HEK293 (cell line): ENCODE measurements around the gene MAU2.

Experiments
- CTCF ChIA-PET: fragments of 350-600 bp; formaldehyde crosslinking; extraction: SDS; loops from one replicate; lab custom pipeline; 2021; ENCODE audit warnings: antibody characterized with exemption; lab: Yijun Ruan, JAX
- POLR2A ChIA-PET: fragments of 300-600 bp; formaldehyde crosslinking; extraction: SDS; loops from one replicate; lab custom pipeline; 2020; ENCODE audit warnings: antibody characterized with exemption, inconsistent platforms; lab: Yijun Ruan, JAX
- H3K27ac ChIP-seq: fragments of 200-500 bp; sonication (Bioruptor generic); 2 replicates; pipeline ENCODE4 v1.5.1; 2014; ENCODE audit warnings: low read depth, low read length, control low read depth, inconsistent platforms; ENCODE audit errors: extremely low read depth
- H3K36me3 ChIP-seq, 2 experiments: fragments of 200-500 bp in 1 of 2; sonication (Bioruptor generic) in 1 of 2; 1 replicate in 1 of 2; 2 replicates in 1 of 2; pipeline ENCODE4 v1.5.1; 2014 to 2017; ENCODE audit warnings: inconsistent platforms in 2 of 2, low read length in 2 of 2; ENCODE audit not compliant: control insufficient read depth in 2 of 2, insufficient read depth in 1 of 2
- H3K4me1 ChIP-seq: fragments of 200-500 bp; sonication (Bioruptor generic); 2 replicates; pipeline ENCODE4 v1.5.1; 2014; ENCODE audit warnings: mild to moderate bottlenecking, low read length, inconsistent platforms; ENCODE audit not compliant: control insufficient read depth, insufficient read depth
- H3K4me3 ChIP-seq: 2 replicates; pipeline ENCODE4 v1.5.1; 2011; ENCODE audit warnings: low read depth, mild to moderate bottlenecking, control low read depth, low read length, moderate library complexity
- H3K9me3 ChIP-seq: fragments of 200-500 bp; sonication (Bioruptor generic); 2 replicates; pipeline ENCODE4 v1.5.1; 2014; ENCODE audit warnings: low read depth, low read length, inconsistent platforms; ENCODE audit not compliant: control insufficient read depth, insufficient read depth
- HOXC10 ChIP-seq: sonication (generic); formaldehyde crosslinking; IDR thresholded peaks from 2 replicates; pipeline ENCODE4 v1.8.1; 2023; ENCODE audit warnings: mild to moderate bottlenecking, missing genetic modification reagents
- KLF8 ChIP-seq: fragments of 450-650 bp; formaldehyde crosslinking; IDR thresholded peaks from 2 replicates; pipeline ENCODE4 v1.5.1; 2016; ENCODE audit warnings: missing biosample characterization, missing genetic modification characterization
- KLF9 ChIP-seq: fragments of 450-650 bp; formaldehyde crosslinking; IDR thresholded peaks from 2 replicates; pipeline ENCODE4 v1.5.1; 2016; ENCODE audit warnings: missing biosample characterization, missing genetic modification characterization, low read depth
- MYNN ChIP-seq: fragments of 450-650 bp; formaldehyde crosslinking; IDR thresholded peaks from 2 replicates; pipeline ENCODE4 v1.5.1; 2016; ENCODE audit warnings: missing biosample characterization, missing genetic modification characterization, borderline replicate concordance
- MZF1 ChIP-seq: fragments of 450-650 bp; formaldehyde crosslinking; IDR thresholded peaks from 2 replicates; pipeline ENCODE4 v1.5.1; 2017; ENCODE audit warnings: missing biosample characterization, missing genetic modification characterization, borderline replicate concordance
- OSR2 ChIP-seq: fragments of 450-650 bp; formaldehyde crosslinking; IDR thresholded peaks from 2 replicates; pipeline ENCODE4 v1.5.1; 2016; ENCODE audit warnings: missing biosample characterization, missing genetic modification characterization
- RBAK ChIP-seq: fragments of 450-650 bp; formaldehyde crosslinking; IDR thresholded peaks from 2 replicates; pipeline ENCODE4 v1.5.1; 2016; ENCODE audit warnings: missing biosample characterization, missing genetic modification characterization
- SCRT1 ChIP-seq: fragments of 450-650 bp; formaldehyde crosslinking; IDR thresholded peaks from 2 replicates; pipeline ENCODE4 v1.5.1; 2016; ENCODE audit warnings: missing biosample characterization, missing genetic modification characterization, borderline replicate concordance
- YY1 ChIP-seq: fragments of 450-650 bp; formaldehyde crosslinking; IDR thresholded peaks from 2 replicates; pipeline ENCODE4 v1.5.1; 2018; ENCODE audit warnings: missing biosample characterization, missing genetic modification characterization
- ZBTB20 ChIP-seq: fragments of 450-650 bp; formaldehyde crosslinking; IDR thresholded peaks from 2 replicates; pipeline ENCODE4 v1.5.1; 2016; ENCODE audit warnings: missing biosample characterization, missing genetic modification characterization
- ZFP37 ChIP-seq: fragments of 450-650 bp; formaldehyde crosslinking; IDR thresholded peaks from 2 replicates; pipeline ENCODE4 v1.5.1; 2016; ENCODE audit warnings: missing biosample characterization, missing genetic modification characterization
- ZNF174 ChIP-seq: fragments of 450-650 bp; formaldehyde crosslinking; IDR thresholded peaks from 2 replicates; pipeline ENCODE4 v1.5.0; 2017; ENCODE audit warnings: missing biosample characterization, mild to moderate bottlenecking, missing genetic modification characterization
- ZNF175 ChIP-seq: fragments of 450-650 bp; formaldehyde crosslinking; IDR thresholded peaks from 2 replicates; pipeline ENCODE4 v1.5.1; 2016; ENCODE audit warnings: missing biosample characterization, missing genetic modification characterization
- ZNF211 ChIP-seq: fragments of 450-650 bp; formaldehyde crosslinking; IDR thresholded peaks from 2 replicates; pipeline ENCODE4 v1.5.1; 2016; ENCODE audit warnings: low read depth, missing biosample characterization, missing genetic modification characterization
- ZNF221 ChIP-seq: fragments of 450-650 bp; formaldehyde crosslinking; IDR thresholded peaks from 2 replicates; pipeline ENCODE4 v1.5.1; 2017; ENCODE audit warnings: missing biosample characterization, missing genetic modification characterization, borderline replicate concordance
- ZNF223 ChIP-seq: fragments of 450-650 bp; formaldehyde crosslinking; IDR thresholded peaks from 2 replicates; pipeline ENCODE4 v1.5.1; 2016; ENCODE audit warnings: missing biosample characterization, missing genetic modification characterization
- ZNF239 ChIP-seq: fragments of 450-650 bp; formaldehyde crosslinking; IDR thresholded peaks from 2 replicates; pipeline ENCODE4 v1.5.1; 2016; ENCODE audit warnings: missing biosample characterization, missing genetic modification characterization
- ZNF48 ChIP-seq: fragments of 450-650 bp; formaldehyde crosslinking; IDR thresholded peaks from 2 replicates; pipeline ENCODE4 v1.5.1; 2016; ENCODE audit warnings: missing biosample characterization, missing genetic modification characterization
- ZNF548 ChIP-seq: fragments of 450-650 bp; formaldehyde crosslinking; IDR thresholded peaks from 2 replicates; pipeline ENCODE4 v1.5.1; 2016; ENCODE audit warnings: missing biosample characterization, missing genetic modification characterization
- ZNF624 ChIP-seq: fragments of 450-650 bp; formaldehyde crosslinking; IDR thresholded peaks from 2 replicates; pipeline ENCODE4 v1.5.1; 2017; ENCODE audit warnings: missing biosample characterization, missing genetic modification characterization
- ZNF707 ChIP-seq: fragments of 450-650 bp; formaldehyde crosslinking; IDR thresholded peaks from 2 replicates; pipeline ENCODE4 v1.5.1; 2016; ENCODE audit warnings: missing biosample characterization, missing genetic modification characterization
- ZNF747 ChIP-seq: fragments of 450-650 bp; formaldehyde crosslinking; IDR thresholded peaks from 2 replicates; pipeline ENCODE4 v1.5.1; 2016; ENCODE audit warnings: missing biosample characterization, missing genetic modification characterization
- ZNF768 ChIP-seq: fragments of 450-650 bp; formaldehyde crosslinking; IDR thresholded peaks from 2 replicates; pipeline ENCODE4 v1.5.1; 2018; ENCODE audit warnings: missing biosample characterization, mild to moderate bottlenecking, missing genetic modification characterization
- ZSCAN16 ChIP-seq: fragments of 450-650 bp; formaldehyde crosslinking; IDR thresholded peaks from 2 replicates; pipeline ENCODE4 v1.5.1; 2016; ENCODE audit warnings: missing biosample characterization, missing genetic modification characterization
- TF ChIP-seq, protein P1 (sequence below): fragments of 450-650 bp; formaldehyde crosslinking; IDR thresholded peaks from 2 replicates; pipeline ENCODE4 v1.5.1; 2016; ENCODE audit warnings: missing biosample characterization, missing genetic modification characterization

MAU2 gene

DNA sequence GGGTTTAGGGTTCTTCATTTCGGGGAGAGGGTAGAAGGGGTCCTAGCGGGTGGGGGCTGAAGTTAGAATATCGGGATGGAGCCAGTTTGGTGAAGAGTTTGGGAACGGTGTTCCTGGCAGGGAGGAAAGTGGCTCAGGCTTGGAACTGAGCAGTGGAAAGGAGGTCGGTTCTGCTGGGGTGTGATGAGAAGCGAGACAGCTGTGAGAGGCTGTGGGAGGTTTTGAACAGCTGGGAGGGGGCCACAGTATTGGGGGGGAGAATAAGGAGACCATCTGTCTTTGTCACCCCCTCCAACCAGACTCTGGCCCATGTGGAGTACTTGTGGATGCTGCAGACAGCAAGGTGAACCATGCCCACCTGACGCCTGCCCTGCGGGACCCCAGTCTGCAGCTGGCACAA, 46.5 kb upstream of the MAU2 start:
- H3K27ac ChIP-seq = no peak overlapping the region
- no peak overlapping the region for H3K4me3 ChIP-seq
- peaks cover 0 to 41% of the 10 kb centered on the region in 2 experiments; a peak in 2 of 3 replicates for H3K36me3 ChIP-seq
- H3K9me3 ChIP-seq = no peaks in the 10 kb centered on the region
- TF ChIP-seq ZNF768 (tag by site-specific recombination) = no peak
- no peak for TF ChIP-seq KLF8 (tag by site-specific recombination)
- no peak for TF ChIP-seq ZNF48
- no peak for TF ChIP-seq ZNF175
- TF ChIP-seq ZBTB20 (tag by site-specific recombination) = no peak
- POLR2A ChIA-PET = no interaction called here
- H3K4me1 ChIP-seq = no peaks in the 10 kb centered on the region
- CTCF ChIA-PET = interaction anchor here (0.6 to 0.7 kb wide), 2 partner anchors 12 to 15 kb away, joined by 4 read pairs; no protein-coding TSS in a partner anchor

DNA sequence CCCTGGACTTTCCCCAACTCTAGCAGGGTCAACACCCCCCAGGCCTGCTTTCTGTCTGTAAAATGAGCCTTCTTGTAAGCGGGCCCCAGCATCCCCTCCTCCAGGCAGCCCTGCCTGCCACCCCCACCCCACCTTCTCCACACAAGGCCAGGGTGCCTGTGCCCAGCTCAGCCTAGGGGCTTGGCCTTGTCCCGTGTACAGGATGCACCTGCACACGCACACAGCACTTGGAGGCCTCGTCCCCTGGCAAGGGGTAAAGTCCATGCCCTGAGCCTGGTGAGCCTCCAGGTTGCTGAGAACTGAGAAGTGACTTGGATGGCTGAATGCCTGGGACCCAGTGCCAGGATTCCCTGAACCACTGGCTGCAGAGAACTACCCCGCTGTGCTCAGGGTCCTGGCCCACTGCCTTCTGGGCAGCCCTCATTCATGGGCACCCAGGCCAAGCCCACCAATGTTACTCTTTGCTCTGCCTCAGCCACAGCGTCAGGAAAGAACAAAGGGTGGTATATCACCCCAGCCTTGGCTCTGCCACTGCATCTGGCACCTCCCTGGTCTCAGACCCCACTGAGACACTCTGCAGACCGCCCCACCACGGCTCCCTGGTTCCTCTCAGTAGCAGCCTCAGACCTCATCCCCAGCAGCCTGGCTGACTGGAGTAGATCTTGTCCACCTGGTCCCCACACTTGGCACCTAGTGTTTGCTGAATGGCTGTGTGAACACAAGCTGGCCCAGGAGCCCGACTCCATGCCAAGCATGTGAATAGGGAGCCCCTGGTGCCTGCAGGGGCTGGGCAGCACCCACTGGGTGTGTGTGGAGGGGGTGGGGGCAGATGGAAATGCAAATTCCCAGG, 45.7 kb upstream of the MAU2 start:
- no peak overlapping the region for H3K27ac ChIP-seq
- peaks cover 0 to 49% of the 10 kb centered on the region in 2 experiments; a peak in 2 of 3 replicates for H3K36me3 ChIP-seq
- H3K9me3 ChIP-seq = no peaks in the 10 kb centered on the region
- TF ChIP-seq YY1 (tag by site-specific recombination) (no peak), ZNF239 (tag by site-specific recombination) (no peak), HOXC10 (CRISPR knock-in tag) (no peak), ZNF223 (tag by site-specific recombination) (no peak), ZNF174 (tag by site-specific recombination) (no peak), MZF1 (no peak), ZNF624 (tag by site-specific recombination) (no peak), ZNF221 (no peak), KLF9 (tag by site-specific recombination) (no peak), MYNN (tag by site-specific recombination) (no peak), RBAK (no peak), ZNF211 (tag by site-specific recombination) (no peak), OSR2 (tag by site-specific recombination) (no peak), ZNF707 (tag by site-specific recombination) (no peak), SCRT1 (tag by site-specific recombination) (no peak), ZNF548 (no peak), ZSCAN16 (tag by site-specific recombination) (no peak), ZNF747 (tag by site-specific recombination) (no peak), ZFP37 (no peak)
- TF ChIP-seq, protein P1, sequence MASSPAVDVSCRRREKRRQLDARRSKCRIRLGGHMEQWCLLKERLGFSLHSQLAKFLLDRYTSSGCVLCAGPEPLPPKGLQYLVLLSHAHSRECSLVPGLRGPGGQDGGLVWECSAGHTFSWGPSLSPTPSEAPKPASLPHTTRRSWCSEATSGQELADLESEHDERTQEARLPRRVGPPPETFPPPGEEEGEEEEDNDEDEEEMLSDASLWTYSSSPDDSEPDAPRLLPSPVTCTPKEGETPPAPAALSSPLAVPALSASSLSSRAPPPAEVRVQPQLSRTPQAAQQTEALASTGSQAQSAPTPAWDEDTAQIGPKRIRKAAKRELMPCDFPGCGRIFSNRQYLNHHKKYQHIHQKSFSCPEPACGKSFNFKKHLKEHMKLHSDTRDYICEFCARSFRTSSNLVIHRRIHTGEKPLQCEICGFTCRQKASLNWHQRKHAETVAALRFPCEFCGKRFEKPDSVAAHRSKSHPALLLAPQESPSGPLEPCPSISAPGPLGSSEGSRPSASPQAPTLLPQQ (tag by site-specific recombination) = no peak
- ChIA-PET POLR2A (interaction anchor here (0.6 kb wide), 1 partner anchor 1496 kb away, joined by 3 read pairs; no protein-coding TSS in a partner anchor), CTCF (interaction anchor here (0.6 kb wide), 1 partner anchor 731 kb away, joined by 3 read pairs; no protein-coding TSS in a partner anchor)
- H3K4me1 ChIP-seq = no peaks in the 10 kb centered on the region
- no peak overlapping the region for H3K4me3 ChIP-seq
